GM12878 (cell line): ENCODE results near the gene AKAP7. TPM values are rescaled to one million over a fixed set of nuclear protein-coding genes. Genes with fewer than 3 reads are reported as not detected.

ENCODE experiments used
- ATAC-seq: fragments of 200-7000 bp; cut with Tn5 transposase; 3 replicates; pipeline ENCODE4 v1.9.1; 2020; ENCODE audit warnings: mild to moderate bottlenecking, moderate library complexity
- BruUV-seq: library from RNA; stranded (reverse); fragments of 400-500 nt; replicated peaks from 2 replicates; lab custom pipeline; 2021; lab: Mats Ljungman, UMichigan
- CTCF ChIA-PET: fragments of 300-600 bp; sonication (Branson Sonifier 250); formaldehyde crosslinking; extraction: SDS; loops from one replicate; lab custom pipeline; 2021; ENCODE audit warnings: inconsistent platforms; lab: Yijun Ruan, JAX
- POLR2A ChIA-PET: fragments of 350-600 bp; formaldehyde crosslinking; extraction: SDS; loops from one replicate; lab custom pipeline; 2021; ENCODE audit warnings: inconsistent platforms; lab: Charles Lee
- RAD21 ChIA-PET: fragments of 300-600 bp; sonication (Branson Sonifier 250); formaldehyde crosslinking; loops from one replicate; lab custom pipeline; 2023; ENCODE audit warnings: antibody characterized with exemption; ENCODE audit not compliant: unreplicated experiment; lab: Charles Lee
- SMC1A ChIA-PET: fragments of 300-600 bp; sonication (Branson Sonifier 250); formaldehyde crosslinking; loops from one replicate; lab custom pipeline; 2023; ENCODE audit not compliant: unreplicated experiment, uncharacterized antibody; lab: Charles Lee
- DNase-seq: peaks from one replicate; pipeline ENCODE4 v3.0.0-alpha.2; 2011; ENCODE audit warnings: low read depth, low spot score
- FAIRE-seq: peaks from 3 replicates; lab custom pipeline; 2011; peaks lifted over from hg19 to GRCh38; lab: Jason Lieb, UNC
- H2AFZ ChIP-seq: 2 replicates; pipeline ENCODE4 v1.6.0; 2011; ENCODE audit warnings: low read depth, low read length, control low read depth; ENCODE audit not compliant: control insufficient read depth
- H3K27ac ChIP-seq: 2 replicates; pipeline ENCODE4 v1.5.1; 2011; ENCODE audit warnings: control low read depth; ENCODE audit not compliant: control insufficient read depth, insufficient read depth
- H3K27me3 ChIP-seq, 2 experiments: replicated peaks in 1 of 2; 2 replicates each; pipeline versions ENCODE4 v1.6.0 to v1.6.1; 2011; ENCODE audit warnings: low read length in 1 of 2; ENCODE audit not compliant: control insufficient read depth in 2 of 2, insufficient read depth in 2 of 2
- H3K36me3 ChIP-seq, 2 experiments: 2 replicates each; pipeline ENCODE4 v1.5.1; 2011; ENCODE audit warnings: low read length in 1 of 2; ENCODE audit not compliant: control insufficient read depth in 2 of 2, insufficient read depth in 2 of 2
- H3K4me1 ChIP-seq: 2 replicates; pipeline ENCODE4 v1.6.1; 2011; ENCODE audit warnings: mild to moderate bottlenecking, low read length, moderate library complexity, mixed read lengths; ENCODE audit not compliant: control insufficient read depth, insufficient read depth
- H3K4me2 ChIP-seq: 2 replicates; pipeline ENCODE4 v1.6.0; 2011; ENCODE audit warnings: control low read depth; ENCODE audit not compliant: control insufficient read depth, insufficient read depth
- H3K4me3 ChIP-seq: fragments of 200-600 bp; sonication (generic); 2 replicates; pipeline ENCODE4 v1.5.1; 2016
- H3K79me2 ChIP-seq: 2 replicates; pipeline ENCODE4 v1.6.0; 2011; ENCODE audit warnings: low read length; ENCODE audit not compliant: control insufficient read depth, insufficient read depth
- H3K9ac ChIP-seq: 2 replicates; pipeline ENCODE4 v1.8.0; 2011; ENCODE audit warnings: low read length, control low read depth, mixed read lengths; ENCODE audit not compliant: control insufficient read depth, insufficient read depth
- H3K9me3 ChIP-seq: replicated peaks from 3 replicates; pipeline ENCODE4 v1.5.1; 2011; ENCODE audit warnings: mild to moderate bottlenecking, low read length; ENCODE audit not compliant: control insufficient read depth, insufficient read depth
- H4K20me1 ChIP-seq: 2 replicates; pipeline ENCODE4 v1.6.0; 2011; ENCODE audit not compliant: control insufficient read depth, insufficient read depth
- CHD4 ChIP-seq: fragments of 200-600 bp; sonication (generic); IDR thresholded peaks from 2 replicates; pipeline ENCODE4 v1.6.1; 2016; ENCODE audit warnings: mild to moderate bottlenecking
- FOS ChIP-seq: IDR thresholded peaks from 3 replicates; pipeline ENCODE4 v1.6.1; 2011; ENCODE audit warnings: borderline replicate concordance; ENCODE audit not compliant: insufficient read length; ENCODE audit errors: extremely low read depth
- FOXM1 ChIP-seq: IDR thresholded peaks from 2 replicates; pipeline ENCODE4 v1.6.1; 2012; ENCODE audit warnings: low read depth, mild to moderate bottlenecking, inconsistent platforms, low read length, moderate library complexity
- GABPA ChIP-seq: IDR thresholded peaks from 2 replicates; pipeline ENCODE4 v1.6.1; 2014; ENCODE audit warnings: antibody characterized with exemption, low read depth, mild to moderate bottlenecking, inconsistent platforms
- GATAD2B ChIP-seq: fragments of 450-650 bp; conservative IDR thresholded peaks from 2 replicates; pipeline ENCODE4 v1.6.1; 2017; ENCODE audit warnings: low read depth, mild to moderate bottlenecking, moderate library complexity
- JUNB ChIP-seq: IDR thresholded peaks from 2 replicates; pipeline ENCODE4 v1.6.1; 2016; ENCODE audit warnings: antibody characterized with exemption, mild to moderate bottlenecking
- KAT2A ChIP-seq: conservative IDR thresholded peaks from 2 replicates; pipeline ENCODE4 v1.6.1; 2011; ENCODE audit warnings: low read depth, low read length; ENCODE audit not compliant: control insufficient read depth
- MTA2 ChIP-seq: fragments of 450-650 bp; IDR thresholded peaks from 2 replicates; pipeline ENCODE4 v1.6.1; 2016; ENCODE audit warnings: low read depth, mild to moderate bottlenecking, moderate library complexity
- MXI1 ChIP-seq: fragments of 150-350 bp; IDR thresholded peaks from 2 replicates; pipeline ENCODE4 v1.6.1; 2011; ENCODE audit warnings: low read depth, mild to moderate bottlenecking, inconsistent platforms, low read length, improper control_type of control experiment
- MYB ChIP-seq: fragments of 150-350 bp; IDR thresholded peaks from 2 replicates; pipeline ENCODE4 v1.6.1; 2014; ENCODE audit warnings: mild to moderate bottlenecking, low read depth, low read length, borderline replicate concordance
- PML ChIP-seq: IDR thresholded peaks from 2 replicates; pipeline ENCODE4 v1.6.1; 2012; ENCODE audit warnings: low read length, inconsistent platforms
- POU2F2 ChIP-seq: IDR thresholded peaks from 3 replicates; pipeline ENCODE4 v1.6.1; 2011; ENCODE audit warnings: low read depth, mild to moderate bottlenecking, low read length, borderline replicate concordance
- RAD21 ChIP-seq: IDR thresholded peaks from 2 replicates; pipeline ENCODE4 v1.6.1; 2011; ENCODE audit warnings: mild to moderate bottlenecking, low read depth, low read length, moderate library complexity; ENCODE audit not compliant: insufficient read depth
- RBBP5 ChIP-seq: fragments of 200-600 bp; sonication (generic); conservative IDR thresholded peaks from 2 replicates; pipeline ENCODE4 v1.6.1; 2016
- RUNX3 ChIP-seq: IDR thresholded peaks from 2 replicates; pipeline ENCODE4 v1.6.1; 2012; ENCODE audit warnings: low read length, inconsistent platforms
- STAT1 ChIP-seq: fragments of 450-650 bp; conservative IDR thresholded peaks from 2 replicates; pipeline ENCODE4 v1.6.1; 2014; ENCODE audit warnings: antibody characterized with exemption, mild to moderate bottlenecking
- STAT3 ChIP-seq: IDR thresholded peaks from 2 replicates; pipeline ENCODE4 v1.6.1; 2011; ENCODE audit warnings: low read depth, low read length, improper control_type of control experiment
- SUZ12 ChIP-seq: fragments of 200-600 bp; sonication (generic); IDR thresholded peaks from one replicate; pipeline ENCODE4 v1.6.1; 2018; ENCODE audit warnings: antibody characterized with exemption, mild to moderate bottlenecking; ENCODE audit not compliant: unreplicated experiment
- YBX1 ChIP-seq: fragments of 450-650 bp; IDR thresholded peaks from 2 replicates; pipeline ENCODE4 v1.6.1; 2016; ENCODE audit warnings: antibody characterized with exemption
- ZBED1 ChIP-seq: IDR thresholded peaks from 2 replicates; pipeline ENCODE4 v1.6.1; 2016; ENCODE audit warnings: borderline replicate concordance
- ZSCAN29 ChIP-seq: fragments of 450-650 bp; IDR thresholded peaks from 2 replicates; pipeline ENCODE4 v1.6.1; 2017; ENCODE audit warnings: mild to moderate bottlenecking, moderate library complexity
- WGBS: methylation state at CpG from one replicate; pipeline ENCODE4 v1.1.6; 2016; ENCODE audit warnings: low lambda C conversion rate; ENCODE audit not compliant: insufficient replicate concordance, insufficient coverage; ENCODE audit errors: missing lambda C conversion rate; 5-methylcytosine and 5-hydroxymethylcytosine counted together
- in situ Hi-C: fragments of 300-500 bp; cut with MboI; formaldehyde crosslinking; loops from 9 replicates; pipeline ENCODE4 v1.14.3; 2018; ENCODE audit warnings: mixed read lengths
- intact Hi-C: fragments of 100-400 bp; cut with micrococcal nuclease; formaldehyde crosslinking; loops from one replicate; pipeline ENCODE4 v1.14.2; 2022; ENCODE audit not compliant: unreplicated experiment
- polyA plus RNA-seq, 11 experiments: library from polyadenylated mRNA; depleted of rRNA in 4 of 11; unstranded in 6 of 11; stranded (reverse) in 5 of 11; fragments of >200 nt; fragmentation: Nextera tagmentation in 4 of 11; fragmentation: Illumina TruSeq in 1 of 11; extraction: Ambion mirVana in 4 of 11; extraction: Trizol in 1 of 11; gene quantifications; 1 replicate in 1 of 11; 2 replicates in 10 of 11; pipeline versions ENCODE4 v1.2.1 to v1.2.3, GENCODE V29; 2011 to 2016; ENCODE audit warnings: inconsistent platforms in 2 of 11, missing spikeins in 2 of 11, low read depth in 1 of 11
- total RNA-seq, 4 experiments: library from RNA; depleted of rRNA in 3 of 4; stranded (reverse); fragments of >200 nt in 3 of 4; fragmentation: Illumina TruSeq in 1 of 4; extraction: Trizol in 1 of 4; gene quantifications; 2 replicates each; pipeline versions ENCODE4 v1.2.1 to v1.2.3, GENCODE V29; 2013 to 2021
- TF ChIP-seq, protein P1 (sequence below): IDR thresholded peaks from 2 replicates; pipeline ENCODE4 v1.6.1; 2011; ENCODE audit warnings: borderline replicate concordance, low read depth, mild to moderate bottlenecking, moderate library complexity, low read length; ENCODE audit not compliant: insufficient read depth, poor library complexity, severe bottlenecking

AKAP7 gene
- total and polyA plus RNA-seq, 10 of the 15 experiments (the other 5 are each of a cell fraction or from before 2014, with no cell fraction given), result 0.06 to 0.58 (median 0.28) TPM; not detected in 1

- TF ChIP-seq, protein P1, sequence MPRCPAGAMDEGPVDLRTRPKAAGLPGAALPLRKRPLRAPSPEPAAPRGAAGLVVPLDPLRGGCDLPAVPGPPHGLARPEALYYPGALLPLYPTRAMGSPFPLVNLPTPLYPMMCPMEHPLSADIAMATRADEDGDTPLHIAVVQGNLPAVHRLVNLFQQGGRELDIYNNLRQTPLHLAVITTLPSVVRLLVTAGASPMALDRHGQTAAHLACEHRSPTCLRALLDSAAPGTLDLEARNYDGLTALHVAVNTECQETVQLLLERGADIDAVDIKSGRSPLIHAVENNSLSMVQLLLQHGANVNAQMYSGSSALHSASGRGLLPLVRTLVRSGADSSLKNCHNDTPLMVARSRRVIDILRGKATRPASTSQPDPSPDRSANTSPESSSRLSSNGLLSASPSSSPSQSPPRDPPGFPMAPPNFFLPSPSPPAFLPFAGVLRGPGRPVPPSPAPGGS, result no peak
- TF ChIP-seq CHD4 (no peak), YBX1 (no peak), MYB (no peak)
- ChIA-PET POLR2A (no interaction called here), SMC1A (interaction anchor here (1.6 kb wide), 1 partner anchor 191 kb away, joined by 3 read pairs; no protein-coding TSS in a partner anchor), CTCF (no interaction called here), RAD21 (no interaction called here)
- intact Hi-C loops, result no loop called here
- Histone ChIP-seq H3K4me3 (no peak overlapping the region), H3K27ac (no peak overlapping the region), H3K9ac (no peak overlapping the region), H3K9me3 (no peaks in the 10 kb centered on the region), H3K4me1 (no peaks in the 10 kb centered on the region), H2AFZ (no peak overlapping the region), H3K36me3 (no peaks in the 10 kb centered on the region), H3K4me2 (no peak overlapping the region), H4K20me1 (no peaks in the 10 kb centered on the region), H3K79me2 (no peaks in the 10 kb centered on the region), H3K27me3 (no peaks in the 10 kb centered on the region; a peak in 1 of 4 replicates)
- in situ Hi-C loops, result no loop called here
- DNase-seq, result no peak
- WGBS, result 85% methylated on average over 3 of the region's 3 CpGs
- ATAC-seq, result no peak
- BruUV-seq, result no TSS peak
- FAIRE-seq, result no peak
These were observed 91.9 kb downstream of the AKAP7 start for GRCh38 chr6:131227158-131227543.

GRCh38 chr6:131231103-131231502 lies 95.8 kb downstream of the AKAP7 start:
- in situ Hi-C loops, result no loop called here
- TF ChIP-seq ZBED1, result no peak
- TF ChIP-seq JUNB, result no peak
- no peak for TF ChIP-seq MTA2
- TF ChIP-seq SUZ12, result no peak
- TF ChIP-seq POU2F2, result no peak
- no peak for TF ChIP-seq GATAD2B
- TF ChIP-seq ZSCAN29, result no peak
- TF ChIP-seq KAT2A, result no peak
- no peak for TF ChIP-seq RAD21
- TF ChIP-seq MXI1, result no peak
- no peak for TF ChIP-seq RBBP5
- TF ChIP-seq PML, result no peak
- TF ChIP-seq FOXM1, result no peak
- TF ChIP-seq GABPA, result no peak
- TF ChIP-seq FOS, result no peak
- no peak for TF ChIP-seq RUNX3
- no peak for TF ChIP-seq STAT1
- TF ChIP-seq STAT3, result no peak

More at GRCh38 chr6:131231103-131231502, 95.8 kb downstream of the AKAP7 start:
- DNase-seq (no peak), ATAC-seq (no peak), FAIRE-seq (no peak)
- H3K4me2 ChIP-seq, result no peak overlapping the region
- H2AFZ ChIP-seq, result no peak overlapping the region
- H3K36me3 ChIP-seq, result no peaks in the 10 kb centered on the region
- ChIA-PET RAD21 (no interaction called here), CTCF (no interaction called here), POLR2A (no interaction called here), SMC1A (no interaction called here)
- H3K27ac ChIP-seq, result no peak overlapping the region
- no peaks in the 10 kb centered on the region; a peak in 1 of 4 replicates for H3K27me3 ChIP-seq
- no peaks in the 10 kb centered on the region for H3K4me1 ChIP-seq
- H3K4me3 ChIP-seq, result no peak overlapping the region
- no peaks in the 10 kb centered on the region for H4K20me1 ChIP-seq
- WGBS, result 12% methylated on average over 2 of the region's 2 CpGs
- H3K9me3 ChIP-seq, result no peaks in the 10 kb centered on the region
- no TSS peak for BruUV-seq
- intact Hi-C loops, result no loop called here
- no peaks in the 10 kb centered on the region for H3K79me2 ChIP-seq
- H3K9ac ChIP-seq, result no peak overlapping the region
